HG03457 (cell line): ENCODE measurements around the gene ARRDC3.
"Not testable (repeated sequence)": the region's sequence is repeated elsewhere in the genome, so short reads cannot be mapped to it uniquely, and the experiment has no call there.

Source experiments
- ATAC-seq: cut with Tn5 transposase; IDR thresholded peaks from one replicate; pipeline ENCODE4 v1.9.1; 2021; ENCODE audit warnings: moderate number of reproducible peaks; ENCODE audit not compliant: unreplicated experiment

The ARRDC3 gene

GRCh38 chr5:91385596-91385995 lies 2.5 kb upstream of the ARRDC3 start:
- ATAC-seq = not testable (repeated sequence)

GRCh38 chr5:91384671-91385430 lies 1.7 kb upstream of the ARRDC3 start:
- ATAC-seq = peak; percentile 13

- ATAC-seq = no peak
Measured at GRCh38 chr5:91383956-91384300, 811 bp upstream of the ARRDC3 start.

GRCh38 chr5:91382530-91383026 lies 539 bp downstream of the ARRDC3 start:
- ATAC-seq = no peak

GRCh38 chr5:91381774-91382359 lies 1.2 kb downstream of the ARRDC3 start:
- ATAC-seq = no peak

GRCh38 chr5:91381239-91381773 lies 1.8 kb downstream of the ARRDC3 start:
- ATAC-seq = no peak

- peak; percentile 43 for ATAC-seq
Measured at GRCh38 chr5:91380491-91381238, 2.5 kb downstream of the ARRDC3 start.

- ATAC-seq = peak; percentile 53
Measured at GRCh38 chr5:91379914-91380490, 3.1 kb downstream of the ARRDC3 start.

GRCh38 chr5:91379246-91379913 lies 3.7 kb downstream of the ARRDC3 start:
- ATAC-seq = no peak

- no peak for ATAC-seq
Measured at GRCh38 chr5:91378752-91379211, 4.3 kb downstream of the ARRDC3 start.

GRCh38 chr5:91374893-91375520 lies 8.1 kb downstream of the ARRDC3 start:
- ATAC-seq = no peak

GRCh38 chr5:91373600-91373999 lies 9.5 kb downstream of the ARRDC3 start:
- ATAC-seq = no peak

GRCh38 chr5:91373006-91373405 lies 10.1 kb downstream of the ARRDC3 start:
- ATAC-seq = no peak

- ATAC-seq = no peak
Measured at GRCh38 chr5:91369480-91369879, 13.6 kb downstream of the ARRDC3 start.

- ATAC-seq = no peak
Measured at GRCh38 chr5:91367908-91368648, 15.0 kb downstream of the ARRDC3 start.

- no peak for ATAC-seq
Measured at GRCh38 chr5:91367344-91367743, 15.8 kb downstream of the ARRDC3 start.

- no peak for ATAC-seq
Measured at GRCh38 chr5:91366551-91366950, 16.6 kb downstream of the ARRDC3 start.

- no peak for ATAC-seq
Measured at GRCh38 chr5:91365498-91365897, 17.6 kb downstream of the ARRDC3 start.

GRCh38 chr5:91362935-91363334 lies 20.2 kb downstream of the ARRDC3 start:
- ATAC-seq = no peak
